ENCODE measurements around the gene CHST2. TPM values are rescaled to one million over a fixed set of nuclear protein-coding genes. Genes with fewer than 3 reads are reported as not detected.

CHST2 gene
- total RNA-seq, 1 experiment from 2014 or later, result 17.3 TPM

GRCh38 chr3:143128227-143128955 is 8.8 kb downstream of the CHST2 start (continued):
- TF ChIP-seq SMAD4 (CRISPR knock-in tag; IDR thresholded peaks at IDR 0.05) (no peak), ATF3 (CRISPR knock-in tag; conservative IDR thresholded peaks at IDR 0.05) (no peak), JAZF1 (CRISPR knock-in tag; IDR thresholded peaks at IDR 0.05) (no peak), IRF1 (CRISPR knock-in tag; IDR thresholded peaks at IDR 0.05) (no peak), ATF1 (CRISPR knock-in tag; IDR thresholded peaks at IDR 0.05) (no peak)

GRCh38 chr3:143132246-143132980 is 12.8 kb downstream of the CHST2 start:
- DNase-seq (ENCODE audit: low spot score), result no peak
- no peaks in the 10 kb centered on the region for H3K36me3 Mint-ChIP-seq
- no peak overlapping the region for H3K4me3 Mint-ChIP-seq
- H3K27me3 Mint-ChIP-seq (ENCODE audit: low read depth), result no peaks in the 10 kb centered on the region
- CTCF ChIA-PET, result no interaction called here
- POLR2A ChIA-PET, result interaction anchor here (0.6 kb wide), 1 partner anchor 86 kb away, joined by 3 read pairs; no protein-coding TSS in a partner anchor
- no peak for TF ChIP-seq ZNF396 (CRISPR knock-in tag; IDR thresholded peaks at IDR 0.05; ENCODE audit: borderline replicate concordance)
- TF ChIP-seq ESRRA (CRISPR knock-in tag; IDR thresholded peaks at IDR 0.05; ENCODE audit: borderline replicate concordance), result no peak
- no peak for TF ChIP-seq HMGA2 (CRISPR knock-in tag; IDR thresholded peaks at IDR 0.05)
- no peak for TF ChIP-seq EMX1 (CRISPR knock-in tag; IDR thresholded peaks at IDR 0.05)
- no peak for TF ChIP-seq CREM (CRISPR knock-in tag; IDR thresholded peaks at IDR 0.05)
- no peak for TF ChIP-seq FOXP1 (CRISPR knock-in tag; IDR thresholded peaks at IDR 0.05; ENCODE audit: borderline replicate concordance)
- no peak for TF ChIP-seq ZNF512 (CRISPR knock-in tag; IDR thresholded peaks at IDR 0.05; ENCODE audit: borderline replicate concordance)
- TF ChIP-seq ELF4 (CRISPR knock-in tag; IDR thresholded peaks at IDR 0.05; ENCODE audit: low read depth), result no peak
- no peak for TF ChIP-seq JUN (CRISPR knock-in tag; IDR thresholded peaks at IDR 0.05)
- TF ChIP-seq USF1 (CRISPR knock-in tag; IDR thresholded peaks at IDR 0.05), result no peak
- TF ChIP-seq ZNF416 (CRISPR knock-in tag; IDR thresholded peaks at IDR 0.05), result no peak
- no peak for TF ChIP-seq USF2 (CRISPR knock-in tag; IDR thresholded peaks at IDR 0.05)
- TF ChIP-seq PRRX2 (CRISPR knock-in tag; IDR thresholded peaks at IDR 0.05), result no peak
- no peak overlapping the region for H3K27ac Mint-ChIP-seq
- H3K9me3 Mint-ChIP-seq, result no peaks in the 10 kb centered on the region; the same call in 1 of the 2 replicates
- no peak for ATAC-seq
- H3K4me1 Mint-ChIP-seq, result peaks cover 17% of the 10 kb centered on the region

GRCh38 chr3:143134471-143134870 is 14.9 kb downstream of the CHST2 start:
- Mint-ChIP-seq H3K4me1 (peaks cover 17% of the 10 kb centered on the region), H3K9me3 (no peaks in the 10 kb centered on the region; the same call in 1 of the 2 replicates), H3K27ac (no peak overlapping the region), H3K4me3 (no peak overlapping the region), H3K36me3 (no peaks in the 10 kb centered on the region), H3K27me3 (ENCODE audit: low read depth) (no peaks in the 10 kb centered on the region)
- POLR2A ChIA-PET, result no interaction called here
- DNase-seq (ENCODE audit: low spot score), result no peak
- CTCF ChIA-PET, result interaction anchor here (0.6 to 1.4 kb wide), 2 partner anchors 10 to 625 kb away, joined by 4 to 5 read pairs; no protein-coding TSS in a partner anchor
- peak; percentile 49 for ATAC-seq
- no peak for TF ChIP-seq ATF6 (CRISPR knock-in tag; IDR thresholded peaks at IDR 0.05)
- no peak for TF ChIP-seq CBFB (CRISPR knock-in tag; IDR thresholded peaks at IDR 0.05; ENCODE audit: low read depth)
- no peak for TF ChIP-seq ZNF512 (CRISPR knock-in tag; IDR thresholded peaks at IDR 0.05; ENCODE audit: borderline replicate concordance)
- no peak for TF ChIP-seq CREM (CRISPR knock-in tag; IDR thresholded peaks at IDR 0.05)
- TF ChIP-seq ZNF317 (CRISPR knock-in tag; IDR thresholded peaks at IDR 0.05; ENCODE audit: borderline replicate concordance, low read depth), result no peak
- TF ChIP-seq JAZF1 (CRISPR knock-in tag; IDR thresholded peaks at IDR 0.05), result no peak
- TF ChIP-seq RORB (CRISPR knock-in tag; IDR thresholded peaks at IDR 0.05), result no peak
- TF ChIP-seq KAT7 (CRISPR knock-in tag; IDR thresholded peaks at IDR 0.05; ENCODE audit: borderline replicate concordance), result no peak
- no peak for TF ChIP-seq GTF2I (CRISPR knock-in tag; conservative IDR thresholded peaks at IDR 0.05)
- TF ChIP-seq ATF3 (CRISPR knock-in tag; conservative IDR thresholded peaks at IDR 0.05), result no peak

Measured in WTC11 (cell line).